Measurements from ENCODE around the gene MARCHF3. TPM values are rescaled to one million over a fixed set of nuclear protein-coding genes. Genes with fewer than 3 reads are reported as not detected.
"Not testable (repeated sequence)": the region's sequence is repeated elsewhere in the genome, so short reads cannot be mapped to it uniquely, and the experiment has no call there.

MARCHF3 gene
- polyA plus RNA-seq, 3 donors from 2014 or later = 2.6 to 4.6 (median 3.4) TPM

DNA sequence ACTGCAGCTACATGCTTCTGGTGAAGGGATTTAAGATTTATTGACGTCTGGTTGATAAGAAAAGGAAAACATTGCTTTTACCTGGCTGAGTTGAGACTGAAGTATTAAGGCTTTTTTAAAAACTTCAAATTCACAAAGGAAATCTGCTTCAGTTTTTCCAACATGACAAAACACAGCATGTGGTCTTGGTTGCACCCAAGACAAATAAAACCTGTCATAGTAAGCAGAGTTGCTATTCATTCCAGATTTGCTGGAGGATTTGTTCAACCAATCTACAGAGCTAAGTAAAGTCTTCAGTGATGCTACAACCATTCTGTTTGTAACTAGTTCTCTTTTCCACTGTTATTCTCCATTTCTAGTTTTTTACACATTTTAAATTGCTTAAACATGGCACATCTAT, 31.6 kb upstream of the MARCHF3 start:
- Mint-ChIP-seq H3K27ac (no peak overlapping the region), H3K36me3 (peaks cover 4 to 18% (median 16%) of the 10 kb centered on the region in 3 donors), H3K9me3 (no peaks in the 10 kb centered on the region), H3K4me1 (peaks cover 5 to 7% of the 10 kb centered on the region in 2 donors), H3K27me3 (ENCODE audit: low read depth in 3 of 3) (no peaks in the 10 kb centered on the region), H3K4me3 (no peak overlapping the region)
- DNase-seq = no peak

DNA sequence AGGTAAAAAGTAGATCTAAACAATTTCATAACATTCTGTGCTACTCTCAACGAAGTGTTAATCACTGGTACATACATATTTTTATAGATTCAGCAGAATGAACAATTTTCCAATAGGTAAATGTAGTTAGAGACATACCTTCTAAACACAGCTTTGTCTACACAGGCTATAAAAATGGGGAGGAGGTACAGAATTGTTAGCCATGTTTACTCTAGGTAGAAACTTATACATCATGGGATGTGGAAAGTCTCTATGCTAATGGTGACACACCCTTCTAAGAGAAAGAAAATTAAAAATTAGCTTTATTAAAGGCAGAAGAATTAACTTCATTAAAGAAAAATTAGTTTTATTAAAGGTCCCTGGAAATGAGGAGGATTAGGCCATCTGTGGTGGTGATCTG, 31.2 kb upstream of the MARCHF3 start:
- H3K36me3 Mint-ChIP-seq = peaks cover 5 to 18% (median 18%) of the 10 kb centered on the region in 3 donors
- H3K27me3 Mint-ChIP-seq (ENCODE audit: low read depth in 3 of 3) = no peaks in the 10 kb centered on the region
- DNase-seq = no peak
- H3K4me1 Mint-ChIP-seq = peaks cover 5 to 7% of the 10 kb centered on the region in 2 donors
- H3K27ac Mint-ChIP-seq = no peak overlapping the region
- H3K4me3 Mint-ChIP-seq = no peak overlapping the region
- H3K9me3 Mint-ChIP-seq = no peaks in the 10 kb centered on the region

DNA sequence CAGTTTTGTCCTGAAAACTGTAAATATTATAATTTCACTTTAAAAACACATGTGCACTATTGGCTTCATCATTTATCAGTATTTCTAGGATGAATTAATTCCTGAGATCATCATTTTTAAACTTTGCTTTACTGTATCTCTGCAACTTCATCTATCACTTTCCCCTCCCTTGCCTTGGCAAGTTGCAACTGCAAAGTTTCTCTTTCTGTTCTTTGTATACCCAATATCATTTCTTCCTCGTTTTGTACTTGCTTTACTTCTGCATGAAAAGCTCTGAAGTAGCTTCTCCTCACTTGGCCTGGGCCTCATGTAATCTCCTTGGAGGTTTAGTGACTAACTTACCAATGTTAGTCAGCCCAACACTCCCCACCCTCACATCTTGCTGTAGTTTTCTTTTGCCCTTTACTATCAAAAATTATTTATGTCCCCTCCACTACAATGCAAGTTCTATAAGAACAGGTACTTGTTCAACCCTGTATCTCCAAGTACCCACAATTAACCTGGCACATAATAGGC, 30.2 kb upstream of the MARCHF3 start:
- Mint-ChIP-seq H3K4me3 (no peak overlapping the region), H3K27me3 (ENCODE audit: low read depth in 3 of 3) (peaks cover 0 to 2% (median 0%) of the 10 kb centered on the region in 3 donors), H3K27ac (peak overlapping the region in 1 of 6 donors; percentile 76), H3K9me3 (no peaks in the 10 kb centered on the region), H3K4me1 (peaks cover 7% of the 10 kb centered on the region in 2 donors), H3K36me3 (peaks cover 13 to 29% (median 28%) of the 10 kb centered on the region in 3 donors)
- no peak for DNase-seq

DNA sequence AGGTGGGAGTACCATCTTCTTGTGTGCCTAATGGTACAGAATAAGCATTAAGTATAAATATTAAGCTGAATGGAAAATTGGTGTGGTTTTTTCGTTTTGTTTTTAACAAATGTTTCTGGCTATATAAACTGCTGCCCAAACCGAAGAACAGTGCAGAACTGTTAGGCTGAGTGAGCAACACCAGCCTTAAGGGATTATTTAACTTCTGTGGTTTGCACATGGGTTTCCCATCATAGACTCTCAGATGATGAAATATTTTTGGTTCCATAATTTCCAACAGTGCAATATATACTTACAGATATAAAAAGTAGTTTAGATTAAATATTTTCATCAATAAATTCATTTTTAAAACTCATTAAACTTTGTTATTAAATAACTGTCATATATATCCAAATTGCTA, 26.5 kb upstream of the MARCHF3 start:
- Mint-ChIP-seq H3K4me3 (no peak overlapping the region), H3K9me3 (no peaks in the 10 kb centered on the region), H3K36me3 (peaks cover 27 to 49% (median 41%) of the 10 kb centered on the region in 3 donors), H3K27me3 (ENCODE audit: low read depth in 3 of 3) (peaks cover 0 to 3% (median 2%) of the 10 kb centered on the region in 3 donors), H3K4me1 (peaks cover 7% of the 10 kb centered on the region in 2 donors), H3K27ac (no peak overlapping the region)
- no peak for DNase-seq

DNA sequence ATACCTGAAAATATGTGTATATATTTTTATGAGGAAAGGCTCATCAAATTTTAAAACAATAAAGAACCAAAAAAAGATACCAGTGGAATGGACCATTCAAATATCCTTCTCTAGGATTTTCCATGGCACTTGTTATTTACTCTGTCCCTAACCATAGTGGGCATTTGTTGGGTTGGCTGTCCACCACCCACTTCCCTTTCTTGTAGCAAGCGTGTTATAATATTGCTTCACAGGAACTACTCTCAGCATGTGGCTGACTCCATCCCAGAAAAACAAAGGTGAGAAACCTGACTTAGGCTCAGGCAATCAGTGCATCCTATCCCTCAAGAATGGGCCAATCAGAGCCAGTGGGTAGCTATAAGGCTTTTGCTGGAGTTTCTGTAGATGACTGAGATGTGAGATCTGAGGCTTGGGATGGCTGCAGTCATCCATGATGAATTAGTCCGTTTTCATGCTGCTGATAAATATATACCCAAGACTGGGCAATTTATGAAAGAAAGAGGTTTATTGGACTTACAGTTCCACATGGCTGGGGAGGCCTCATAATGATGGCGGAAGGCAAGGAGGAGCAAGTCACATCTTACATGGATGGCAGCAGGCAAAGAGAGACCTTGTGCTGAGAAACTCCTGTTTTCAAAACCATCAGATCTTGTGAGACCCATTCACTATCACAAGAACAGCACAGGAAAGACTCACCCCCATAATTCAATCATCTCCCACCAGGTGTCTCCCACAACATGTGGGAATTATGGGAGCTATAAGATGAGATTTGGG, 25.7 kb upstream of the MARCHF3 start:
- Mint-ChIP-seq H3K4me3 (no peak overlapping the region), H3K9me3 (no peaks in the 10 kb centered on the region), H3K4me1 (peaks cover 7% of the 10 kb centered on the region in 2 donors), H3K27ac (no peak overlapping the region), H3K36me3 (peaks cover 27 to 53% (median 41%) of the 10 kb centered on the region in 3 donors), H3K27me3 (ENCODE audit: low read depth in 3 of 3) (peaks cover 0 to 3% (median 2%) of the 10 kb centered on the region in 3 donors)
- DNase-seq = no peak

DNA sequence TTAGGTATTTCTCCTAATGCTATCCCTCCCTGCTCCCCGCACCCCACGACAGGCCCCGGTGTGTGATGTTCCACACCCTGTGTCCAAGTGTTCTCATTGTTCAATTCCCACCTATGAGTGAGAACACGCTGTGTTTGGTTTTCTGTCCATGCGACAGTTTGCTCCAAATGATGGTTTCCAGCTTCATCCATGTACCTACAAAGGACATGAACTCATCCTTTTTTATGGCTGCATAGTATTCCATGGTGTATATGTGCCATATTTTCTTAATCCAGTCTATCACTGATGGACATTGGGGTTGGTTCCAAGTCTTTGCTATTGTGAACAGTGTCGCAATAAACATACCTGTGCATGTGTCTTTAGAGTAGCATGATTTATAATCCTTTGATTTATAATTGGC, 23.2 kb upstream of the MARCHF3 start:
- not testable (repeated sequence) for H3K4me3 Mint-ChIP-seq; H3K9me3 Mint-ChIP-seq; DNase-seq; H3K4me1 Mint-ChIP-seq; H3K27me3 Mint-ChIP-seq (ENCODE audit: low read depth in 3 of 3); H3K27ac Mint-ChIP-seq
- peaks cover 24 to 50% (median 37%) of the 10 kb centered on the region in 3 donors for H3K36me3 Mint-ChIP-seq

DNA sequence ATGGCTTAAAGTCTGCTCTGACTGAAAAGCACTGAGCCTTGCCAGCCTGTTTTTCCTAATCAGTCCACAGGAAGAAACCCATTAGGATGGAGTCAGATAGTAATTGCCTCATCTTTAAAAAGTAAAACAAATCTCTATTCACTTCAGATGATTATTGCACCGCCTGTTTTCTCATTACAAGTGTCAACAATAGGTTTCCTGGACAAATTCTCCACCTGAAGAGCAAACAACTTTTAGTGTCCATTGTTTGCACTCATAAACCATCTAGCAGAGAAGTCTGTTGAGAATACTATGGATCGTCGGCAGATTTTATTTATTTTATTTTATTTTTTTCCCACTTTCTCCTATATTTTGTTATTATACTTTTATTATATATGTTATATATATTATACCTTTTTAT, 22.7 kb upstream of the MARCHF3 start:
- Mint-ChIP-seq H3K4me1 (peaks cover 0 to 2% of the 10 kb centered on the region in 2 donors), H3K27ac (no peak overlapping the region), H3K9me3 (no peaks in the 10 kb centered on the region), H3K4me3 (no peak overlapping the region), H3K36me3 (peaks cover 23 to 47% (median 32%) of the 10 kb centered on the region in 3 donors), H3K27me3 (ENCODE audit: low read depth in 3 of 3) (peaks cover 0 to 3% (median 2%) of the 10 kb centered on the region in 3 donors)
- no peak for DNase-seq

DNA sequence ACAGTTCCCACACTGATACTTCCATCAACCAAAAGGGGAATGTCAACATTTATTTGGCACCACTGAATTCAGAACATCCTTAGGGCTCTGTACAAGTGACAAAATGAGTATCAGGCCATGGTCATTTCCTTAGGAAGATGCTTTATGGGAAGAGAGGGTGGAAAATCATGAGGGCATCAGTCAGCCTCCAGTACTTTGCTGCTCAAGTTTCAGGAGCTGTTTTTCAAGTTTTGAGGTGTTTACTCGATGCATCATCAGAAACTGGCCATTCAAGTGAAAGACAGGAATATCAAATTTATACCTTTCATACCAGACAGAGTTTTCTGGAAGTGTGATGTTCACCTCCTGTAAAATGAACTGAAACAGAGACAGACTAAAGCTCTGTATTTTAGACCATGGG, 21.2 kb upstream of the MARCHF3 start:
- H3K4me1 Mint-ChIP-seq = peaks cover 0 to 2% of the 10 kb centered on the region in 2 donors
- peaks cover 23 to 41% (median 23%) of the 10 kb centered on the region in 3 donors for H3K36me3 Mint-ChIP-seq
- no peaks in the 10 kb centered on the region for H3K9me3 Mint-ChIP-seq
- no peak overlapping the region for H3K27ac Mint-ChIP-seq
- peaks cover 0 to 3% (median 2%) of the 10 kb centered on the region in 3 donors for H3K27me3 Mint-ChIP-seq (ENCODE audit: low read depth in 3 of 3)
- H3K4me3 Mint-ChIP-seq = no peak overlapping the region
- DNase-seq = no peak

DNA sequence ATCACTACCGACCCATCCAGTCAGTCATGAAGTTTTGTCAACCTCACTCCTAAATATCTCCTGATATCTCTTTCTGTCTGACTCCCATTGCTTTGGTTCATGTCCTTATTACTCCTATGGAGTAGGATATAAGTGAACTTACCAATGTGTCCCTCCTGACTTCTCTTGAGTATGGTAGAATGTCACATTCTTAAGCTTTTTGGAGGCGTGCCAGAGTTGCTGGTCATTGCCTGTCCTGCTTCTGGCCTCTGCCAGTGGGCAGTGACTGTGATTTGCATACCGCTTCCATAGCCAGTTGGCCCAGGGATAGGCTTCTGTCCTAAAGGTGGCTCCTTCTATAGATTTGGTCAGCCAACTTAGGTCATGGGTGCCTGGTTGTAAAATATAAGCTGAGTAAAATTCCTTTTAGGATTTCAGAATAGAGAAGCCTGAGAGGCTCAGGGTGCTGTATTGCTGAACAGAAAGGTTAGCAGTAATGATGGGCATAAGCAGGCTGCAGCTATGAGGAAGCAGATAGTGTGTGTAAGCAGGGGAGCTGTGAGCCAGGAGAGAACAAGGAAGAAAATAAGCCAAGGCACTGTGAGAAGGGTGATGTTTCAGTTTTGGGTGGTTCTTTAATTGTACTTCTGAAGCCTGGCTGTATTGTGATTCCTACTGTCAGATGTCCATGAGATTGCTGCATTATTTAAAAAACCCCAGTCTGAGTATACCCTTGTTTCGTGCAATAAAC, 16.1 kb upstream of the MARCHF3 start:
- H3K27ac Mint-ChIP-seq = no peak overlapping the region
- no peaks in the 10 kb centered on the region for H3K4me1 Mint-ChIP-seq
- no peak overlapping the region for H3K4me3 Mint-ChIP-seq
- peaks cover 0 to 3% (median 3%) of the 10 kb centered on the region in 3 donors for H3K36me3 Mint-ChIP-seq
- no peak for DNase-seq
- no peaks in the 10 kb centered on the region for H3K27me3 Mint-ChIP-seq (ENCODE audit: low read depth in 3 of 3)
- no peaks in the 10 kb centered on the region for H3K9me3 Mint-ChIP-seq

DNA sequence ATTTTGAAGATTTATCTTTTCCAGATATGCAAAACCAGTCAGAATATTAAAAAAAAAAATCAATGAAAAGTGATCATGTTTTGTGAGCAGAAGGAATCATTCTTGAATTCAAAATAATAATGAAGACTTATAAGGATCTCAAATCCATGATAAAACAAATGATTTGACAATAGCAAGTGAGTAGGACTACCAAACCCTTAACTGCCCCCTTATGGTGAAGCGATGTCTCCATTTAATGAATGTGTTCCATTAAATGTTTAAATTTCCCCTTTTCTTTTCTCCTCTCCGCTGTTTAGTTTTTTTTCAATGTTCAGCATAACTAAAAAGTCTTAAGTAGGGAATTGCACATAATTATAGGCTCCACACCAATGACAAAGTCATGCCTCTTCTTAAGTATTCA, 12.2 kb upstream of the MARCHF3 start:
- no peaks in the 10 kb centered on the region for H3K4me1 Mint-ChIP-seq
- H3K9me3 Mint-ChIP-seq = no peaks in the 10 kb centered on the region
- peaks cover 0 to under 1% (median 0%) of the 10 kb centered on the region in 3 donors for H3K27me3 Mint-ChIP-seq (ENCODE audit: low read depth in 3 of 3)
- H3K36me3 Mint-ChIP-seq = peaks cover 3 to 12% (median 8%) of the 10 kb centered on the region in 3 donors
- no peak overlapping the region for H3K4me3 Mint-ChIP-seq
- H3K27ac Mint-ChIP-seq = no peak overlapping the region
- no peak for DNase-seq

DNA sequence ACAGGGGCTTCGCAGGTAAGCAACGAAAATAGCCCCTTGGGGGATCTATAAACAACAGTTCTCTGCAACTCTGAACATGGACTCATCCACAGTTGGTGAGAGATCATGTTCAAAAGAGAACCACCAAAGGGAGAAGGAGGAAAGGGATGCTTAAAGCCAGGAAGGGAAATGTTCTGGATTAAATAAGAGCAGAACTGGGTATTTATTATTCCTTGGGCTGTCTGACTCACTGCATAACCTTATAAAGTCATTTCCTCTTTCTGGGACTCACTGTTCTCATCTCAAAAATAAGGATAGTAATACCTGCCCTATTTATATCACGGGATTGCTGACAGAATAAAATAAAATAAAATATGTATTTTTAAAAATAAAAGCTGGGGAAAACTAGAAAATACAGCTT, 11.2 kb upstream of the MARCHF3 start:
- no peak overlapping the region for H3K27ac Mint-ChIP-seq
- no peaks in the 10 kb centered on the region for H3K4me1 Mint-ChIP-seq
- DNase-seq = no peak
- peaks cover 0 to 4% (median 0%) of the 10 kb centered on the region in 3 donors for H3K27me3 Mint-ChIP-seq (ENCODE audit: low read depth in 3 of 3)
- no peaks in the 10 kb centered on the region for H3K9me3 Mint-ChIP-seq
- H3K36me3 Mint-ChIP-seq = peaks cover 3 to 16% (median 8%) of the 10 kb centered on the region in 3 donors
- no peak overlapping the region for H3K4me3 Mint-ChIP-seq

DNA sequence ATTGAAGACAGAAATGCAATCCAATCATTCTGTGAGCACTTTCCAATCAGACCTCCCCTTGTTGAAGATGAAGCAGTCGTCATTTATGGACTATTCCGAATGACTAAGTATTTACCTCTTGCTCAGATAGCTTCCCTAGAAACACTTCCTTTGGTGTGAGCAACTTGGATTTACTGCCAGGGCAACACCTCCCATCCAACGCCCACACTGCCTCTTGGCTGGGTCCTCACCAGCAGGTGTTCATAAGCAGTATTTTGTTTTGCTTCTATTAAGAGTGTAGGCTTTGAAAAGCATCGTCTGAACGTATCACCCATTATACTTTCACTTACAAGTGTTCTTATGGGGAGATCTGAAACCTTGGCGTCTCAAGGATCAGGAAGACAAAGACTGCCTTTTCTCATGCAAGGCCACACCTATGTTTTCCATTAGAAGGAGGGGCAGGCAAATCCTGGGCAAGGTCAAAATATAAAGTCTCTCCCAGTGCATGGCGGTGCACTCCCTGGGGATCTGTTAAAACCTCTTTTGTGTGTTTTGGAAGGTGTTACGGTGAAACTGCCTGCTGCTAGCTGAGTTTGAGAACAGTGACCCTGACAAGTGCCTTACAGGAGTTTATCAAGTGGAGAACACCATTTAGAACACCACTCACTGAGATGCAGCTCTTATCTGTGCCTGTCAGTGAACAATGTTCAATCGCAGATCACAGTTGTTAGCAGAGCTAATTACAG, 10.6 kb upstream of the MARCHF3 start:
- H3K4me3 Mint-ChIP-seq = no peak overlapping the region
- no peaks in the 10 kb centered on the region for H3K9me3 Mint-ChIP-seq
- H3K4me1 Mint-ChIP-seq = no peaks in the 10 kb centered on the region
- H3K36me3 Mint-ChIP-seq = peaks cover 3 to 16% (median 8%) of the 10 kb centered on the region in 3 donors
- DNase-seq = no peak
- H3K27me3 Mint-ChIP-seq (ENCODE audit: low read depth in 3 of 3) = peaks cover 0 to 4% (median 0%) of the 10 kb centered on the region in 3 donors
- no peak overlapping the region for H3K27ac Mint-ChIP-seq

DNA sequence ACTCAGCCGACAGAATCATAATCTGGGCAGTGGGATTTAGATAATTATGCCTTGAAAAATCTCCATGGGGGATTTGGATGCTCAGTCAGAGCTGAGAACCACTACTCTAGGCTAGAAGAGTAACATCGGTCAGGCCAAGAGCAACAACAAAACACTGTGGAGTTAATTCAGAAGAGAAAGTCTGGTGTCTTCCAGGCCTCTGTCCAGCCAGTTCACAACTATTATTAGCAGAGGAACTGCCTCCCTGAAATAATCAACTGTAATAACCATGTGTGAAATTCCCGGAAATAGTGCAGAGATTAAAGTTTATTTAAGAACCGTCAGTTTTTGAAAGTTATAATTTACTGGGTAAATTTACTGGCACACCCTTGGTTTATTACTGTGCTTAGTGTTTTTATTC, 8.2 kb upstream of the MARCHF3 start:
- Mint-ChIP-seq H3K9me3 (no peaks in the 10 kb centered on the region), H3K27ac (no peak overlapping the region), H3K4me3 (no peak overlapping the region), H3K4me1 (no peaks in the 10 kb centered on the region), H3K36me3 (peaks cover 3 to 19% (median 8%) of the 10 kb centered on the region in 3 donors), H3K27me3 (ENCODE audit: low read depth in 3 of 3) (peaks cover 0 to 6% (median 0%) of the 10 kb centered on the region in 3 donors)
- DNase-seq = no peak
